ENCODE data around the gene NELL1. TPM values are rescaled to one million over a fixed set of nuclear protein-coding genes. Genes with fewer than 3 reads are reported as not detected.

Gene NELL1
- total RNA-seq, 1 experiment from 2014 or later, result not detected

DNA sequence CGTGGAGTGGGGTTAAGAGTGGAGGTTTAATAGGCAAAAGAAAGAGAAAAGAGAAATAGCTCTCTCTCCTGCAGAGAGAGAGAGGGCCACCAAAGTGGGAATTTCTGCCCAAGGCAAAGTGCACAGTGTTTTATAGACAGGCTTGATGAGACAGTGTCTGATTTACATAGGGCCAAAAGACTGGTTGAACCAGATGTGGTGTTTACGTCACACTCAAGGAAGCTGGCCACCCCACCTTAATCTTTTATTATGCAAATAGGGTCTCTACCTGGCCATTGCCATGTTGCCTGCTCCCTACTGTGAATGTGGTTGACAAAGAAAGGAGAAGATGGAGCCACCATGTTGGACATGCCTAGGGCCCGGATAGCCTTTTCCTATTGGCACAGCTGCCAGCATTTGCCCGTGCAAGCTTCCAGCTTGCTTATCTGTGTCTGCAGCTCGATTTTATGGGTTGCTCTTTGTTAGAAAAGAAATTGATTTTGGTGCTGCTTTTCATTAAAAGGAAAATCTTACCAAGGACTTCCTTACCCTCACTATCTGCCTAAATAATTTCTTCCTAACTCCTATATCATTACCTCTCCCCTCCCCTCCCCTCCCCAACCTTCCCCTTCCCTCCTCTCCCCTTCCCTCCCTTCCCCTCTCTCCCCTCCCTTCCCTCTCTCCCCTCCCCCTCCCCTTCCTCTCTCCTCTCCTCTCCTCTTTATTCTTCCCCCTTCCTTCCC, 436.0 kb downstream of the NELL1 start:
- Histone ChIP-seq H3K9me3 (no peaks in the 10 kb centered on the region), H3K4me1 (peaks cover 14% of the 10 kb centered on the region), H3K36me3 (ENCODE audit: control insufficient read depth, insufficient read depth, low read length) (no peaks in the 10 kb centered on the region), H3K27me3 (replicated peaks; ENCODE audit: control insufficient read depth, insufficient read depth, low read length) (no peaks in the 10 kb centered on the region), H3K4me3 (ENCODE audit: low read depth, low read length) (no peak overlapping the region)
- Mint-ChIP-seq H3K36me3 (ENCODE audit: insufficient read depth, unreplicated experiment) (no peaks in the 10 kb centered on the region), H3K9me3 (ENCODE audit: unreplicated experiment) (no peaks in the 10 kb centered on the region), H3K27ac (ENCODE audit: unreplicated experiment) (no peak overlapping the region), H3K4me1 (ENCODE audit: low read depth, unreplicated experiment) (no peaks in the 10 kb centered on the region), H3K4me3 (ENCODE audit: unreplicated experiment) (no peak overlapping the region), H3K27me3 (ENCODE audit: insufficient read depth, unreplicated experiment) (no peaks in the 10 kb centered on the region)
- CTCF ChIA-PET, result no interaction called here
- POLR2A ChIA-PET, result no interaction called here
- no peak for TF ChIP-seq CTCF (IDR thresholded peaks at IDR 0.05; ENCODE audit: insufficient read depth in 1 of 2, low read depth in 1 of 2, low read length in 1 of 2, severe bottlenecking in 1 of 2, unreplicated experiment in 1 of 2)
- no peak for DNase-seq
- intact Hi-C loops (cut with micrococcal nuclease; ENCODE audit: unreplicated experiment), result no loop called here
- BruUV-seq (replicated peaks), result no TSS peak

DNA sequence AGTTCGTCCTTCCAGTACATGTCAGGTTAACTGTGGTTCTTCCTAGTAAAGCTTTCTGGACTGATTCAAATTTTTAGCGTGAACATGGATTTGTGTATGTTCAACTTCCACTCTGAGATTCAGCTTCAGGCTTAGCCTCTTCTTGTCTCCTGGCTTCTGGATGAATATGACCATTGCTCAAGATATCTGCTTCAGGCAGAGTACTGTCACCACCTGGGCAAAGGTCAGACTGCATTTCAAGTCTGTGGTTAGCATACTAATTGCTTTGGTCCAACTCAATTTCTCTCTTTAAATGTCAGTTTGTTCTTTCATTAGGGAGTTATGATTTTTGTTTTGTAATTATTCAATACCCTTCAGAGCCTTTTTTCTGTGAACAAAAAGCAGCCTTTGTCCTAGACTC, 440.0 kb downstream of the NELL1 start:
- no peak overlapping the region for H3K4me3 ChIP-seq (ENCODE audit: low read depth, low read length)
- peaks cover 3% of the 10 kb centered on the region; the same call in 1 of the 2 replicates for H3K4me1 ChIP-seq
- DNase-seq, result no peak
- Mint-ChIP-seq H3K27me3 (ENCODE audit: insufficient read depth, unreplicated experiment) (no peaks in the 10 kb centered on the region), H3K4me1 (ENCODE audit: low read depth, unreplicated experiment) (no peaks in the 10 kb centered on the region), H3K27ac (ENCODE audit: unreplicated experiment) (no peak overlapping the region), H3K4me3 (ENCODE audit: unreplicated experiment) (no peak overlapping the region), H3K9me3 (ENCODE audit: unreplicated experiment) (no peaks in the 10 kb centered on the region), H3K36me3 (ENCODE audit: insufficient read depth, unreplicated experiment) (no peaks in the 10 kb centered on the region)
- no peaks in the 10 kb centered on the region; the same call in 1 of the 2 replicates for H3K9me3 ChIP-seq
- H3K36me3 ChIP-seq (ENCODE audit: control insufficient read depth, insufficient read depth, low read length), result no peaks in the 10 kb centered on the region
- no peaks in the 10 kb centered on the region for H3K27me3 ChIP-seq (replicated peaks; ENCODE audit: control insufficient read depth, insufficient read depth, low read length)
- ChIA-PET CTCF (no interaction called here), POLR2A (no interaction called here)
- no peak for TF ChIP-seq CTCF (IDR thresholded peaks at IDR 0.05; ENCODE audit: insufficient read depth in 1 of 2, low read depth in 1 of 2, low read length in 1 of 2, severe bottlenecking in 1 of 2, unreplicated experiment in 1 of 2)
- BruUV-seq (replicated peaks), result no TSS peak
- intact Hi-C loops (cut with micrococcal nuclease; ENCODE audit: unreplicated experiment), result no loop called here

DNA sequence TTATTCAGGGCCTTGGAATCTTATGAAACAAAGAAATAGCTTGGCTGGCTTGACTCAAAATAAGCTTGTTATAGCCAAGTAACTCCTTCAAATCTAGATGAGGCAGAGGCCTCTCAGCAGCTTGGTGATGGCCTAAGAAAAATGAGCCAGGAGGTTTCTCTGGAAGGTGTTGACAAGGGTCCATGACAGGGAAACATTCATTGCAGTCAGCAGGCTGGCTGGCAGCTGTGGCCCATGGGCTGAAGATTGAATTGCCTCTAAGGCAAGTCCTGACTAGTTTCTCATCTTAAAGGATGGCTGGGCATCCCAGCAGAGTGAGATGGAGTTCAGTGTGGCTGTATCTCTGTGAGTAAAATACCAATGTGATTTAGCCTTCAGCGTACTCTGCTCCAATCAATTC, 441.0 kb downstream of the NELL1 start:
- no peak for TF ChIP-seq CTCF (IDR thresholded peaks at IDR 0.05; ENCODE audit: insufficient read depth in 1 of 2, low read depth in 1 of 2, low read length in 1 of 2, severe bottlenecking in 1 of 2, unreplicated experiment in 1 of 2)
- intact Hi-C loops (cut with micrococcal nuclease; ENCODE audit: unreplicated experiment), result no loop called here
- Mint-ChIP-seq H3K27me3 (ENCODE audit: insufficient read depth, unreplicated experiment) (no peaks in the 10 kb centered on the region), H3K4me3 (ENCODE audit: unreplicated experiment) (no peak overlapping the region), H3K9me3 (ENCODE audit: unreplicated experiment) (no peaks in the 10 kb centered on the region), H3K36me3 (ENCODE audit: insufficient read depth, unreplicated experiment) (no peaks in the 10 kb centered on the region), H3K27ac (ENCODE audit: unreplicated experiment) (no peak overlapping the region), H3K4me1 (ENCODE audit: low read depth, unreplicated experiment) (no peaks in the 10 kb centered on the region)
- peaks cover 4% of the 10 kb centered on the region for H3K4me1 ChIP-seq
- ChIA-PET POLR2A (no interaction called here), CTCF (no interaction called here)
- H3K27me3 ChIP-seq (replicated peaks; ENCODE audit: control insufficient read depth, insufficient read depth, low read length), result no peaks in the 10 kb centered on the region
- H3K9me3 ChIP-seq, result no peaks in the 10 kb centered on the region; the same call in 1 of the 2 replicates
- H3K4me3 ChIP-seq (ENCODE audit: low read depth, low read length), result no peak overlapping the region
- DNase-seq, result no peak
- no TSS peak for BruUV-seq (replicated peaks)
- no peaks in the 10 kb centered on the region for H3K36me3 ChIP-seq (ENCODE audit: control insufficient read depth, insufficient read depth, low read length)

All from Caco-2 (cell line).